ENCODE measurements around the gene CABP4. TPM values are rescaled to one million over a fixed set of nuclear protein-coding genes. Genes with fewer than 3 reads are reported as not detected.

The CABP4 gene
- total RNA-seq, 1 donor, result not detected

GRCh38 chr11:67503119-67504004 lies 48.2 kb downstream of the CABP4 start:
- peaks cover 18% of the 10 kb centered on the region for H4K20me1 ChIP-seq (ENCODE audit: insufficient read depth, low read length)
- peaks cover 12% of the 10 kb centered on the region for H3K79me2 ChIP-seq (ENCODE audit: insufficient read depth, low read length)
- no peak overlapping the region for H3K27ac ChIP-seq (ENCODE audit: low read depth, low read length)
- TF ChIP-seq, protein P1, sequence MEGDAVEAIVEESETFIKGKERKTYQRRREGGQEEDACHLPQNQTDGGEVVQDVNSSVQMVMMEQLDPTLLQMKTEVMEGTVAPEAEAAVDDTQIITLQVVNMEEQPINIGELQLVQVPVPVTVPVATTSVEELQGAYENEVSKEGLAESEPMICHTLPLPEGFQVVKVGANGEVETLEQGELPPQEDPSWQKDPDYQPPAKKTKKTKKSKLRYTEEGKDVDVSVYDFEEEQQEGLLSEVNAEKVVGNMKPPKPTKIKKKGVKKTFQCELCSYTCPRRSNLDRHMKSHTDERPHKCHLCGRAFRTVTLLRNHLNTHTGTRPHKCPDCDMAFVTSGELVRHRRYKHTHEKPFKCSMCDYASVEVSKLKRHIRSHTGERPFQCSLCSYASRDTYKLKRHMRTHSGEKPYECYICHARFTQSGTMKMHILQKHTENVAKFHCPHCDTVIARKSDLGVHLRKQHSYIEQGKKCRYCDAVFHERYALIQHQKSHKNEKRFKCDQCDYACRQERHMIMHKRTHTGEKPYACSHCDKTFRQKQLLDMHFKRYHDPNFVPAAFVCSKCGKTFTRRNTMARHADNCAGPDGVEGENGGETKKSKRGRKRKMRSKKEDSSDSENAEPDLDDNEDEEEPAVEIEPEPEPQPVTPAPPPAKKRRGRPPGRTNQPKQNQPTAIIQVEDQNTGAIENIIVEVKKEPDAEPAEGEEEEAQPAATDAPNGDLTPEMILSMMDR (IDR thresholded peaks at IDR 0.05; ENCODE audit: extremely low read depth, low read depth, low read length), result no peak
- peak; percentile 75 for DNase-seq (ENCODE audit: insufficient read length, low spot score, missing footprints)
- no peaks in the 10 kb centered on the region for H3K27me3 ChIP-seq (ENCODE audit: insufficient read depth, low read length)
- peak overlapping the region; percentile 76 for H3K4me3 ChIP-seq (ENCODE audit: insufficient read depth, low read length)
- no peak overlapping the region for H2AFZ ChIP-seq (ENCODE audit: low read length)
- peaks cover 17% of the 10 kb centered on the region for H3K4me1 ChIP-seq (ENCODE audit: insufficient read depth, low read length)
- H3K9me3 ChIP-seq (ENCODE audit: low read depth, low read length), result no peaks in the 10 kb centered on the region
- peaks cover 8% of the 10 kb centered on the region for H3K36me3 ChIP-seq (ENCODE audit: insufficient read depth, low read length)
- peak overlapping the region; percentile 85 for H3K4me2 ChIP-seq (ENCODE audit: insufficient read depth, low read length)

- H3K79me2 ChIP-seq (ENCODE audit: insufficient read depth, low read length), result peaks cover 12% of the 10 kb centered on the region
- peaks cover 8% of the 10 kb centered on the region for H3K36me3 ChIP-seq (ENCODE audit: insufficient read depth, low read length)
- no peaks in the 10 kb centered on the region for H3K9me3 ChIP-seq (ENCODE audit: low read depth, low read length)
- peak overlapping the region; percentile 48 for H3K27ac ChIP-seq (ENCODE audit: low read depth, low read length)
- H4K20me1 ChIP-seq (ENCODE audit: insufficient read depth, low read length), result peaks cover 18% of the 10 kb centered on the region
- TF ChIP-seq, protein P1 (IDR thresholded peaks at IDR 0.05; ENCODE audit: extremely low read depth, low read depth, low read length), result no peak
- H2AFZ ChIP-seq (ENCODE audit: low read length), result peak overlapping the region; percentile 57
- DNase-seq (ENCODE audit: insufficient read length, low spot score, missing footprints), result peak; percentile 96
- H3K4me2 ChIP-seq (ENCODE audit: insufficient read depth, low read length), result peak overlapping the region; percentile 85
- no peaks in the 10 kb centered on the region for H3K27me3 ChIP-seq (ENCODE audit: insufficient read depth, low read length)
- peaks cover 21% of the 10 kb centered on the region for H3K4me1 ChIP-seq (ENCODE audit: insufficient read depth, low read length)
- H3K4me3 ChIP-seq (ENCODE audit: insufficient read depth, low read length), result peak overlapping the region; percentile 76
These were observed 49.1 kb downstream of the CABP4 start for GRCh38 chr11:67504005-67504949.

DNA sequence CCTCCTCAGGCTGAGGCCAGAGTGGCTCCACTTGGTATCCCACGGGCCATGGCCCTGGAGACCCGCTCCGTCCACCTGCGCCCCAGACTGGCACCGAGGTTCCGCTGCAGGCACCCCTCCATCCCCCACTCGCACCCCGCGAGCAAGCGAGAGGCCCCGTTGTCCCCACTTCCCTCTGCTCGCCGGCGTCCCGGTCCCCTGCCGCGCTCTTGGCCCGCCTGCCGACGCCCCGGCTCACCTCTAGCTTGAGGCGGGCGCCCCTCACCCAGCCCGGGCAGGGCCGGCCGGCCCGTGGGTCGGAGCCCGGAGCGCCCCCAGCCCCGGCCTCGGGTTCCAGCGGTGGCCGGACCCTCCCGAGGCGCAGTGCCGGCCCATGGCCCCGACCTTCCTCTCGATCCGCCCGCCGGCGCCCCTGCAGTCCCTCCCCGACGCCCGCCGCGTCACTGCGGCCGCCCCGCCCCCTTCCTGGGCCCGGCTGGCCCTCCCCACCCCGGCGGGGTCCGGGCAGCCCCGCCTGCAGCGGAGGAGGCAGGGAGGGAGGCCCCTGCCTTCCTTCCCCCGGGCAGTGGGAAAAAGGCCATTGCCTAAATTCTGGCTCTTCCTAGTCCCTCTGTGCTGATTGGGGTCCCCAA lies 49.9 kb downstream of the CABP4 start, which contains the start of gene PITPNM1:
TSS of gene PITPNM1 (minus strand) at position 414 of the 632 bp plus-strand sequence. CDS start 1,183 bp downstream, outside the sequence.
- peak within 1 kb of the TSS; percentile 73 for H3K27ac ChIP-seq (ENCODE audit: low read depth, low read length)
- peak; percentile 98 for DNase-seq (ENCODE audit: insufficient read length, low spot score, missing footprints)
- H4K20me1 ChIP-seq (ENCODE audit: insufficient read depth, low read length), result peaks cover 18% of the 10 kb centered on the region
- TF ChIP-seq, protein P1 (IDR thresholded peaks at IDR 0.05; ENCODE audit: extremely low read depth, low read depth, low read length), result no peak
- H3K4me3 ChIP-seq (ENCODE audit: insufficient read depth, low read length), result peak within 1 kb of the TSS; percentile 76
- peak within 1 kb of the TSS; percentile 57 for H2AFZ ChIP-seq (ENCODE audit: low read length)
- H3K9me3 ChIP-seq (ENCODE audit: low read depth, low read length), result no peaks in the 10 kb centered on the region
- H3K4me1 ChIP-seq (ENCODE audit: insufficient read depth, low read length), result peaks cover 21% of the 10 kb centered on the region
- peaks cover 12% of the 10 kb centered on the region for H3K79me2 ChIP-seq (ENCODE audit: insufficient read depth, low read length)
- peak within 1 kb of the TSS; percentile 85 for H3K4me2 ChIP-seq (ENCODE audit: insufficient read depth, low read length)
- peaks cover 8% of the 10 kb centered on the region for H3K36me3 ChIP-seq (ENCODE audit: insufficient read depth, low read length)
- no peaks in the 10 kb centered on the region for H3K27me3 ChIP-seq (ENCODE audit: insufficient read depth, low read length)

Data from osteoblast (primary cell).